ENCODE data around the gene TAOK1. TPM values are rescaled to one million over a fixed set of nuclear protein-coding genes. Genes with fewer than 3 reads are reported as not detected.

Gene TAOK1
- total and polyA plus RNA-seq, 4 donors: 4.3 to 20.5 (median 12.6) TPM

- Histone ChIP-seq H3K27me3 (ENCODE audit: control insufficient read depth in 4 of 4, insufficient read depth in 4 of 4, low read length in 3 of 4) (no peaks in the 10 kb centered on the region), H3K36me3 (ENCODE audit: control insufficient read depth in 4 of 4, insufficient read depth in 3 of 4, low read depth in 1 of 4, low read length in 3 of 4) (no peaks in the 10 kb centered on the region), H3K9me3 (ENCODE audit: control insufficient read depth in 4 of 4, low read length in 3 of 4) (no peaks in the 10 kb centered on the region), H3K4me1 (ENCODE audit: control insufficient read depth in 4 of 4, insufficient read depth in 4 of 4, low read length in 3 of 4) (peaks cover 0 to 1% (median 0%) of the 10 kb centered on the region in 4 donors), H3K27ac (ENCODE audit: low read depth in 1 of 2, low read length in 2 of 2) (no peak overlapping the region), H3K9ac (ENCODE audit: low read depth in 1 of 2, low read length in 2 of 2) (no peak overlapping the region), H3K4me3 (ENCODE audit: low read depth in 1 of 3, low read length in 3 of 3) (no peak overlapping the region)
- TF ChIP-seq, protein P1, sequence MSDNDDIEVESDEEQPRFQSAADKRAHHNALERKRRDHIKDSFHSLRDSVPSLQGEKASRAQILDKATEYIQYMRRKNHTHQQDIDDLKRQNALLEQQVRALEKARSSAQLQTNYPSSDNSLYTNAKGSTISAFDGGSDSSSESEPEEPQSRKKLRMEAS (IDR thresholded peaks at IDR 0.05): no peak
- TF ChIP-seq RXRA (IDR thresholded peaks at IDR 0.05) (no peak), FOXA1 (IDR thresholded peaks at IDR 0.05) (no peak), TAF1 (conservative IDR thresholded peaks at IDR 0.05) (no peak), GABPA (IDR thresholded peaks at IDR 0.05 in 1 of 2, conservative IDR thresholded peaks at IDR 0.05 in 1 of 2) (no peak)
- TF ChIP-seq, protein P2, sequence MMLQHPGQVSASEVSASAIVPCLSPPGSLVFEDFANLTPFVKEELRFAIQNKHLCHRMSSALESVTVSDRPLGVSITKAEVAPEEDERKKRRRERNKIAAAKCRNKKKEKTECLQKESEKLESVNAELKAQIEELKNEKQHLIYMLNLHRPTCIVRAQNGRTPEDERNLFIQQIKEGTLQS (IDR thresholded peaks at IDR 0.05): no peak
- DNase-seq (ENCODE audit: low spot score): no peak
Observed at GRCh38 chr17:29444589-29444988, 54.4 kb downstream of the TAOK1 start.

- TF ChIP-seq RXRA (IDR thresholded peaks at IDR 0.05) (no peak), YY1 (IDR thresholded peaks at IDR 0.05) (no peak), TAF1 (conservative IDR thresholded peaks at IDR 0.05) (no peak), FOXA2 (IDR thresholded peaks at IDR 0.05) (no peak), ZBTB33 (IDR thresholded peaks at IDR 0.05) (no peak), RAD21 (IDR thresholded peaks at IDR 0.05) (no peak), HNF4G (IDR thresholded peaks at IDR 0.05) (no peak), EGR1 (IDR thresholded peaks at IDR 0.05; ENCODE audit: low read depth in 2 of 2) (no peak), JUND (IDR thresholded peaks at IDR 0.05) (no peak), FOXA1 (IDR thresholded peaks at IDR 0.05) (no peak), HNF4A (conservative IDR thresholded peaks at IDR 0.05) (no peak), SP1 (IDR thresholded peaks at IDR 0.05) (no peak), NR2F2 (IDR thresholded peaks at IDR 0.05) (no peak), GABPA (IDR thresholded peaks at IDR 0.05 in 1 of 2, conservative IDR thresholded peaks at IDR 0.05 in 1 of 2) (no peak)
- TF ChIP-seq, protein P1 (IDR thresholded peaks at IDR 0.05): no peak
- TF ChIP-seq, protein P2 (IDR thresholded peaks at IDR 0.05): no peak
- TF ChIP-seq, protein P3, sequence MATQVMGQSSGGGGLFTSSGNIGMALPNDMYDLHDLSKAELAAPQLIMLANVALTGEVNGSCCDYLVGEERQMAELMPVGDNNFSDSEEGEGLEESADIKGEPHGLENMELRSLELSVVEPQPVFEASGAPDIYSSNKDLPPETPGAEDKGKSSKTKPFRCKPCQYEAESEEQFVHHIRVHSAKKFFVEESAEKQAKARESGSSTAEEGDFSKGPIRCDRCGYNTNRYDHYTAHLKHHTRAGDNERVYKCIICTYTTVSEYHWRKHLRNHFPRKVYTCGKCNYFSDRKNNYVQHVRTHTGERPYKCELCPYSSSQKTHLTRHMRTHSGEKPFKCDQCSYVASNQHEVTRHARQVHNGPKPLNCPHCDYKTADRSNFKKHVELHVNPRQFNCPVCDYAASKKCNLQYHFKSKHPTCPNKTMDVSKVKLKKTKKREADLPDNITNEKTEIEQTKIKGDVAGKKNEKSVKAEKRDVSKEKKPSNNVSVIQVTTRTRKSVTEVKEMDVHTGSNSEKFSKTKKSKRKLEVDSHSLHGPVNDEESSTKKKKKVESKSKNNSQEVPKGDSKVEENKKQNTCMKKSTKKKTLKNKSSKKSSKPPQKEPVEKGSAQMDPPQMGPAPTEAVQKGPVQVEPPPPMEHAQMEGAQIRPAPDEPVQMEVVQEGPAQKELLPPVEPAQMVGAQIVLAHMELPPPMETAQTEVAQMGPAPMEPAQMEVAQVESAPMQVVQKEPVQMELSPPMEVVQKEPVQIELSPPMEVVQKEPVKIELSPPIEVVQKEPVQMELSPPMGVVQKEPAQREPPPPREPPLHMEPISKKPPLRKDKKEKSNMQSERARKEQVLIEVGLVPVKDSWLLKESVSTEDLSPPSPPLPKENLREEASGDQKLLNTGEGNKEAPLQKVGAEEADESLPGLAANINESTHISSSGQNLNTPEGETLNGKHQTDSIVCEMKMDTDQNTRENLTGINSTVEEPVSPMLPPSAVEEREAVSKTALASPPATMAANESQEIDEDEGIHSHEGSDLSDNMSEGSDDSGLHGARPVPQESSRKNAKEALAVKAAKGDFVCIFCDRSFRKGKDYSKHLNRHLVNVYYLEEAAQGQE (IDR thresholded peaks at IDR 0.05): no peak
- TF ChIP-seq, protein P4, sequence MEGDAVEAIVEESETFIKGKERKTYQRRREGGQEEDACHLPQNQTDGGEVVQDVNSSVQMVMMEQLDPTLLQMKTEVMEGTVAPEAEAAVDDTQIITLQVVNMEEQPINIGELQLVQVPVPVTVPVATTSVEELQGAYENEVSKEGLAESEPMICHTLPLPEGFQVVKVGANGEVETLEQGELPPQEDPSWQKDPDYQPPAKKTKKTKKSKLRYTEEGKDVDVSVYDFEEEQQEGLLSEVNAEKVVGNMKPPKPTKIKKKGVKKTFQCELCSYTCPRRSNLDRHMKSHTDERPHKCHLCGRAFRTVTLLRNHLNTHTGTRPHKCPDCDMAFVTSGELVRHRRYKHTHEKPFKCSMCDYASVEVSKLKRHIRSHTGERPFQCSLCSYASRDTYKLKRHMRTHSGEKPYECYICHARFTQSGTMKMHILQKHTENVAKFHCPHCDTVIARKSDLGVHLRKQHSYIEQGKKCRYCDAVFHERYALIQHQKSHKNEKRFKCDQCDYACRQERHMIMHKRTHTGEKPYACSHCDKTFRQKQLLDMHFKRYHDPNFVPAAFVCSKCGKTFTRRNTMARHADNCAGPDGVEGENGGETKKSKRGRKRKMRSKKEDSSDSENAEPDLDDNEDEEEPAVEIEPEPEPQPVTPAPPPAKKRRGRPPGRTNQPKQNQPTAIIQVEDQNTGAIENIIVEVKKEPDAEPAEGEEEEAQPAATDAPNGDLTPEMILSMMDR (IDR thresholded peaks at IDR 0.05; ENCODE audit: low read depth, low read length, missing input control): no peak
- DNase-seq (ENCODE audit: low spot score): no peak
- H3K27ac ChIP-seq (ENCODE audit: low read depth in 1 of 2, low read length in 2 of 2): no peak overlapping the region
- no peaks in the 10 kb centered on the region for H3K9me3 ChIP-seq (ENCODE audit: control insufficient read depth in 4 of 4, low read length in 3 of 4)
- H3K4me3 ChIP-seq (ENCODE audit: low read depth in 1 of 3, low read length in 3 of 3): no peak overlapping the region
- H3K36me3 ChIP-seq (ENCODE audit: control insufficient read depth in 4 of 4, insufficient read depth in 3 of 4, low read depth in 1 of 4, low read length in 3 of 4): no peaks in the 10 kb centered on the region
- H3K27me3 ChIP-seq (ENCODE audit: control insufficient read depth in 4 of 4, insufficient read depth in 4 of 4, low read length in 3 of 4): no peaks in the 10 kb centered on the region
- H3K4me1 ChIP-seq (ENCODE audit: control insufficient read depth in 4 of 4, insufficient read depth in 4 of 4, low read length in 3 of 4): peaks cover 0 to 10% (median 6%) of the 10 kb centered on the region in 4 donors
- no peak overlapping the region for H3K9ac ChIP-seq (ENCODE audit: low read depth in 1 of 2, low read length in 2 of 2)
Observed at GRCh38 chr17:29445844-29446243, 55.7 kb downstream of the TAOK1 start.

Data from liver (tissue), 9 donors.